ENCODE measurements around the gene SPDYE3. TPM values are rescaled to one million over a fixed set of nuclear protein-coding genes. Genes with fewer than 3 reads are reported as not detected.
"Not testable (repeated sequence)": the region's sequence is repeated elsewhere in the genome, so short reads cannot be mapped to it uniquely, and the experiment has no call there.

SPDYE3 gene
- polyA plus RNA-seq, 2 of the 4 experiments (the other 2 are of a cell fraction) = 0.04 TPM

- CTCF ChIA-PET = interaction anchor here (0.5 to 1.3 kb wide), 2 partner anchors 78 to 218 kb away, joined by 3 to 4 read pairs; no protein-coding TSS in a partner anchor
- TF ChIP-seq ELK1 (IDR thresholded peaks at IDR 0.05; ENCODE audit: low read depth, low read length) (no peak), PHF8 (IDR thresholded peaks at IDR 0.05; ENCODE audit: borderline replicate concordance, low read depth) (no peak), CEBPB (IDR thresholded peaks at IDR 0.05) (no peak), REST (IDR thresholded peaks at IDR 0.05) (no peak), ZSCAN20 (CRISPR knock-in tag; IDR thresholded peaks at IDR 0.05) (no peak), MAFK (IDR thresholded peaks at IDR 0.05; ENCODE audit: partially characterized antibody) (no peak), NR3C1 (IDR thresholded peaks at IDR 0.05) (no peak), KDM1A (IDR thresholded peaks at IDR 0.05; ENCODE audit: low read depth) (no peak)
- Histone ChIP-seq H3K4me2 (no peak overlapping the region), H3K4me1 (peaks cover 3% of the 10 kb centered on the region), H3K27ac (no peak overlapping the region), H3K9me3 (no peaks in the 10 kb centered on the region), H3K4me3 (no peak overlapping the region)
- WGBS (ENCODE audit: missing lambda C conversion rate) = 92% methylated on average over 6 of the region's 6 CpGs
- ATAC-seq = no peak
- no peak for DNase-seq (ENCODE audit: low read depth in 1 of 2, low spot score in 1 of 2)
- POLR2A ChIA-PET = no interaction called here
- no peak for FAIRE-seq
These were observed 42.3 kb downstream of the SPDYE3 start for GRCh38 chr7:100349757-100350156.

GRCh38 chr7:100351657-100352058, 44.2 kb downstream of the SPDYE3 start:
- no peak overlapping the region for H3K4me2 ChIP-seq
- H3K27ac ChIP-seq = no peak overlapping the region
- ATAC-seq (no peak; a peak in 1 of 6 replicates), FAIRE-seq (no peak), DNase-seq (ENCODE audit: low read depth in 1 of 2, low spot score in 1 of 2) (no peak)
- no peaks in the 10 kb centered on the region for H3K9me3 ChIP-seq
- TF ChIP-seq NPAS2 (CRISPR knock-in tag; IDR thresholded peaks at IDR 0.05; ENCODE audit: borderline replicate concordance) (no peak), USF2 (IDR thresholded peaks at IDR 0.05) (no peak), RAD21 (conservative IDR thresholded peaks at IDR 0.05 in 1 of 2, IDR thresholded peaks at IDR 0.05 in 1 of 2) (no peak), NFE2L2 (conservative IDR thresholded peaks at IDR 0.05; ENCODE audit: low read length) (no peak), TFCP2L1 (CRISPR knock-in tag; IDR thresholded peaks at IDR 0.05) (no peak), HMGXB4 (CRISPR knock-in tag; IDR thresholded peaks at IDR 0.05; ENCODE audit: borderline replicate concordance) (no peak), MAFK (IDR thresholded peaks at IDR 0.05; ENCODE audit: partially characterized antibody) (no peak), POLR2AphosphoS2 (conservative IDR thresholded peaks at IDR 0.05; ENCODE audit: low read length) (no peak), ESRRA (IDR thresholded peaks at IDR 0.05; ENCODE audit: borderline replicate concordance, low read length) (no peak), CEBPB (IDR thresholded peaks at IDR 0.05) (no peak), CBX8 (IDR thresholded peaks at IDR 0.05) (no peak), EHMT2 (IDR thresholded peaks at IDR 0.05; ENCODE audit: low read depth) (no peak), KDM5A (IDR thresholded peaks at IDR 0.05) (no peak), REST (IDR thresholded peaks at IDR 0.05) (no peak), HOXB13 (CRISPR knock-in tag; IDR thresholded peaks at IDR 0.05; ENCODE audit: low read depth) (no peak), POLR2A (IDR thresholded peaks at IDR 0.05; ENCODE audit: low read length) (no peak), JUNB (IDR thresholded peaks at IDR 0.05) (no peak), ZC3H11A (IDR thresholded peaks at IDR 0.05) (no peak), JUN (IDR thresholded peaks at IDR 0.05) (no peak)
- no peaks in the 10 kb centered on the region for H3K4me1 ChIP-seq
- ChIA-PET CTCF (no interaction called here), POLR2A (no interaction called here)
- no peak overlapping the region for H3K4me3 ChIP-seq
- WGBS (ENCODE audit: missing lambda C conversion rate) = 95% methylated on average over 6 of the region's 6 CpGs

- FAIRE-seq; H3K9me3 ChIP-seq; H3K4me1 ChIP-seq; H3K4me3 ChIP-seq; POLR2A ChIA-PET; H3K4me2 ChIP-seq; H3K27ac ChIP-seq; DNase-seq (ENCODE audit: low read depth in 1 of 2, low spot score in 1 of 2); CTCF ChIA-PET; ATAC-seq: not testable (repeated sequence)
- WGBS (ENCODE audit: missing lambda C conversion rate) = 91% methylated on average over 9 of the region's 18 CpGs
These were observed 44.8 kb downstream of the SPDYE3 start for GRCh38 chr7:100352230-100352781.

All from A549 (cell line).